Lower leg skin (tissue), 3 donors: ENCODE data around the gene GMPPB.
"Not testable (repeated sequence)": the region's sequence is repeated elsewhere in the genome, so short reads cannot be mapped to it uniquely, and the experiment has no call there.

Experiments
- POLR2A ChIP-seq, 2 donors: fragments of 450-650 bp; IDR thresholded peaks; one replicate each; pipeline ENCODE4 v1.6.1; 2016 to 2017; ENCODE audit warnings: antibody characterized with exemption in 2 of 2, mild to moderate bottlenecking in 1 of 2, moderate library complexity in 1 of 2
- TF ChIP-seq, protein P1 (sequence below), 3 donors: fragments of 450-650 bp; IDR thresholded peaks; one replicate each; pipeline ENCODE4 v1.5.1; 2016; ENCODE audit warnings: antibody characterized with exemption in 3 of 3, mild to moderate bottlenecking in 3 of 3, moderate library complexity in 2 of 3

DNA sequence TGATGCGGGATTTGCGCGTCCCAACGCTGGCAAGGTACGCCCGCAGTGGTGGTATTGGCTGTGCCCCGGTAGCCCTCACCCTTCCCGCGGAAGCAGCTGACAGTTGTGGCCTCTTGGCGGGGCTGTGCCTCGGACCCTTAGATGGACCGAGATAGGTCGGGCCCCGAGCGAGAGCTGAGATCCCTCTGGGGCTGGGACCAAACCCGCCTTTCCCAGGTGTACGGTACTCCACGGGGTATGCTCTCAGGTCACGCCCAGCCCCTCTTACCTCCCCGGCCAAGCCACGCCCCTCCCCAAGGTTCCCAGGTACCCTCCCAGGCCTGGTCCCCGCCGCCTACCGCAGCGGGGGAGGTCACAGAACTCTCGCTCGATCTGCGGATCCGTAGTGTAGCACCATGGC, 37.4 kb downstream of the GMPPB start:
- TF ChIP-seq, protein P1, sequence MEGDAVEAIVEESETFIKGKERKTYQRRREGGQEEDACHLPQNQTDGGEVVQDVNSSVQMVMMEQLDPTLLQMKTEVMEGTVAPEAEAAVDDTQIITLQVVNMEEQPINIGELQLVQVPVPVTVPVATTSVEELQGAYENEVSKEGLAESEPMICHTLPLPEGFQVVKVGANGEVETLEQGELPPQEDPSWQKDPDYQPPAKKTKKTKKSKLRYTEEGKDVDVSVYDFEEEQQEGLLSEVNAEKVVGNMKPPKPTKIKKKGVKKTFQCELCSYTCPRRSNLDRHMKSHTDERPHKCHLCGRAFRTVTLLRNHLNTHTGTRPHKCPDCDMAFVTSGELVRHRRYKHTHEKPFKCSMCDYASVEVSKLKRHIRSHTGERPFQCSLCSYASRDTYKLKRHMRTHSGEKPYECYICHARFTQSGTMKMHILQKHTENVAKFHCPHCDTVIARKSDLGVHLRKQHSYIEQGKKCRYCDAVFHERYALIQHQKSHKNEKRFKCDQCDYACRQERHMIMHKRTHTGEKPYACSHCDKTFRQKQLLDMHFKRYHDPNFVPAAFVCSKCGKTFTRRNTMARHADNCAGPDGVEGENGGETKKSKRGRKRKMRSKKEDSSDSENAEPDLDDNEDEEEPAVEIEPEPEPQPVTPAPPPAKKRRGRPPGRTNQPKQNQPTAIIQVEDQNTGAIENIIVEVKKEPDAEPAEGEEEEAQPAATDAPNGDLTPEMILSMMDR (IDR thresholded peaks at IDR 0.05): not testable (repeated sequence)
- not testable (repeated sequence) for TF ChIP-seq POLR2A (IDR thresholded peaks at IDR 0.05)
